ENCODE data around the gene LRRC45.

DNA sequence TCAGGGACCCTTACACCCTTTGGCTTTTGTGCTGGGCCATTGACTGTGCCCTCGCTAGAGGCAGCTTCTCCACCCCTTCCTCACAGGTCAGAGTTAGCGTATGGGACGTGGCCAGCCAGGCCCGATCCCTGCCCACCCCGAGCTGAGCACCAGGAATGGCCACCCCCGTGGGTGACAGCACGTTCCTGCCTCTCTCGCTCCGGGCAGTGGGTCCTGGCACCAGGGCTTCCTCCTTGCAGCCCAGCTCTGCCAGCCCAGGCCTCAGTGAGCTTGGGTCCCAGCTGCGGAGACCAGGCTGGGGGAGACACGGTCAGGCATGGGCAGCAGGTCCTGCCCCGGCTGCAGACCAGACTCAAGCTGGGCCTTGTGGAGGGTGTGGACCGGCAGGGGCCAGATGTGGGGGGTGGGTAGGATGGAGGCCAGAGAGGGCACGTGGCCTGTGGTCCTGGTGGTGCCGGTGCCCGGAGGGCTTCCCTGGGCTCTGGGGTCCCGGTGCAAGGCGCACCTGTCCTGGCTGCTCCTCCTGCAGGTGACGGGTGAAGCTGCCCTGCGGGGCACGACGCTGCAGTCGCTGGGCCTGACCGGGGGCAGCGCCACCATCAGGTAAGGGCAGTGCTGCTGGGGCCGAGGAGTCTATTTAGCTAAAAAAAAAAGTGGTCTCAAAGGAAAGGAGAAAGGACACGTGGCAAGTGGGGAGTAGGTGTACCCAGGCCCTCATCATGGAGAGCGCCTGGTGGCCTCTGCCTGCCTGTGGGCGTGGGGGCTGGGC, 27.5 kb upstream of the LRRC45 start:
- TF ChIP-seq, protein P1, sequence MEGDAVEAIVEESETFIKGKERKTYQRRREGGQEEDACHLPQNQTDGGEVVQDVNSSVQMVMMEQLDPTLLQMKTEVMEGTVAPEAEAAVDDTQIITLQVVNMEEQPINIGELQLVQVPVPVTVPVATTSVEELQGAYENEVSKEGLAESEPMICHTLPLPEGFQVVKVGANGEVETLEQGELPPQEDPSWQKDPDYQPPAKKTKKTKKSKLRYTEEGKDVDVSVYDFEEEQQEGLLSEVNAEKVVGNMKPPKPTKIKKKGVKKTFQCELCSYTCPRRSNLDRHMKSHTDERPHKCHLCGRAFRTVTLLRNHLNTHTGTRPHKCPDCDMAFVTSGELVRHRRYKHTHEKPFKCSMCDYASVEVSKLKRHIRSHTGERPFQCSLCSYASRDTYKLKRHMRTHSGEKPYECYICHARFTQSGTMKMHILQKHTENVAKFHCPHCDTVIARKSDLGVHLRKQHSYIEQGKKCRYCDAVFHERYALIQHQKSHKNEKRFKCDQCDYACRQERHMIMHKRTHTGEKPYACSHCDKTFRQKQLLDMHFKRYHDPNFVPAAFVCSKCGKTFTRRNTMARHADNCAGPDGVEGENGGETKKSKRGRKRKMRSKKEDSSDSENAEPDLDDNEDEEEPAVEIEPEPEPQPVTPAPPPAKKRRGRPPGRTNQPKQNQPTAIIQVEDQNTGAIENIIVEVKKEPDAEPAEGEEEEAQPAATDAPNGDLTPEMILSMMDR (IDR thresholded peaks at IDR 0.05; ENCODE audit: insufficient read depth, low read length), result no peak
- TF ChIP-seq SPI1 (IDR thresholded peaks at IDR 0.05; ENCODE audit: borderline replicate concordance, low read depth) (no peak), GABPA (IDR thresholded peaks at IDR 0.05; ENCODE audit: low read depth) (no peak)
- TF ChIP-seq, protein P2, sequence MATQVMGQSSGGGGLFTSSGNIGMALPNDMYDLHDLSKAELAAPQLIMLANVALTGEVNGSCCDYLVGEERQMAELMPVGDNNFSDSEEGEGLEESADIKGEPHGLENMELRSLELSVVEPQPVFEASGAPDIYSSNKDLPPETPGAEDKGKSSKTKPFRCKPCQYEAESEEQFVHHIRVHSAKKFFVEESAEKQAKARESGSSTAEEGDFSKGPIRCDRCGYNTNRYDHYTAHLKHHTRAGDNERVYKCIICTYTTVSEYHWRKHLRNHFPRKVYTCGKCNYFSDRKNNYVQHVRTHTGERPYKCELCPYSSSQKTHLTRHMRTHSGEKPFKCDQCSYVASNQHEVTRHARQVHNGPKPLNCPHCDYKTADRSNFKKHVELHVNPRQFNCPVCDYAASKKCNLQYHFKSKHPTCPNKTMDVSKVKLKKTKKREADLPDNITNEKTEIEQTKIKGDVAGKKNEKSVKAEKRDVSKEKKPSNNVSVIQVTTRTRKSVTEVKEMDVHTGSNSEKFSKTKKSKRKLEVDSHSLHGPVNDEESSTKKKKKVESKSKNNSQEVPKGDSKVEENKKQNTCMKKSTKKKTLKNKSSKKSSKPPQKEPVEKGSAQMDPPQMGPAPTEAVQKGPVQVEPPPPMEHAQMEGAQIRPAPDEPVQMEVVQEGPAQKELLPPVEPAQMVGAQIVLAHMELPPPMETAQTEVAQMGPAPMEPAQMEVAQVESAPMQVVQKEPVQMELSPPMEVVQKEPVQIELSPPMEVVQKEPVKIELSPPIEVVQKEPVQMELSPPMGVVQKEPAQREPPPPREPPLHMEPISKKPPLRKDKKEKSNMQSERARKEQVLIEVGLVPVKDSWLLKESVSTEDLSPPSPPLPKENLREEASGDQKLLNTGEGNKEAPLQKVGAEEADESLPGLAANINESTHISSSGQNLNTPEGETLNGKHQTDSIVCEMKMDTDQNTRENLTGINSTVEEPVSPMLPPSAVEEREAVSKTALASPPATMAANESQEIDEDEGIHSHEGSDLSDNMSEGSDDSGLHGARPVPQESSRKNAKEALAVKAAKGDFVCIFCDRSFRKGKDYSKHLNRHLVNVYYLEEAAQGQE (IDR thresholded peaks at IDR 0.05; ENCODE audit: insufficient replicate concordance, low read depth), result no peak

Data from HL-60 (cell line).